Osteocyte (in vitro differentiated cells): ENCODE measurements around the gene SLC16A10. TPM values are rescaled to one million over a fixed set of nuclear protein-coding genes. Genes with fewer than 3 reads are reported as not detected.

ENCODE experiments used
- DNase-seq: peaks from one replicate; pipeline ENCODE4 v3.0.0; 2021; ENCODE audit warnings: mixed read lengths; ENCODE audit not compliant: unreplicated experiment; ENCODE audit errors: extremely low spot score
- H3K27ac Mint-ChIP-seq: one replicate; pipeline ENCODE4 v1.8.0; 2021; ENCODE audit warnings: mild to moderate bottlenecking, mixed read lengths; ENCODE audit not compliant: unreplicated experiment
- H3K27me3 Mint-ChIP-seq: one replicate; pipeline ENCODE4 v1.8.0; 2021; ENCODE audit warnings: mixed read lengths; ENCODE audit not compliant: unreplicated experiment
- H3K36me3 Mint-ChIP-seq: one replicate; pipeline ENCODE4 v1.8.0; 2021; ENCODE audit warnings: mixed read lengths; ENCODE audit not compliant: unreplicated experiment
- H3K4me1 Mint-ChIP-seq: one replicate; pipeline ENCODE4 v1.8.0; 2021; ENCODE audit warnings: mixed read lengths; ENCODE audit not compliant: unreplicated experiment
- H3K4me3 Mint-ChIP-seq: one replicate; pipeline ENCODE4 v1.8.0; 2021; ENCODE audit warnings: mild to moderate bottlenecking, moderate library complexity, mixed read lengths; ENCODE audit not compliant: unreplicated experiment
- H3K9me3 Mint-ChIP-seq: one replicate; pipeline ENCODE4 v1.8.0; 2021; ENCODE audit warnings: mixed read lengths; ENCODE audit not compliant: unreplicated experiment
- CTCF ChIP-seq: fragments of 200-600 bp; sonication (generic); IDR thresholded peaks from 2 replicates; pipeline ENCODE4 v1.5.0; 2021; ENCODE audit warnings: antibody characterized with exemption, mild to moderate bottlenecking, moderate library complexity
- long read RNA-seq: library from polyadenylated mRNA; unstranded; transcript quantifications from one replicate; pipeline ENCODE4 v2.0.0, GENCODE V29; 2021
- total RNA-seq: library from RNA; stranded (reverse); gene quantifications from 2 replicates; pipeline ENCODE4 v1.2.1, GENCODE V29; 2021

The SLC16A10 gene
- not detected in 2 replicates for total RNA-seq
- long read RNA-seq, result 0 reads

GRCh38 chr6:111087106-111087835 lies at the start of gene SLC16A10:
Gene SLC16A10, plus strand, starts transcription at chr6:111087503. Its CDS starts 250 bp downstream, at chr6:111087753.
- H3K4me3 Mint-ChIP-seq, result peak within 1 kb of the TSS; percentile 68
- no peak within 1 kb of the TSS for H3K27ac Mint-ChIP-seq
- peaks cover 70% of the 10 kb centered on the region for H3K27me3 Mint-ChIP-seq
- no peak for TF ChIP-seq CTCF
- no peaks in the 10 kb centered on the region for H3K36me3 Mint-ChIP-seq
- H3K4me1 Mint-ChIP-seq, result peaks cover 12% of the 10 kb centered on the region
- H3K9me3 Mint-ChIP-seq, result no peaks in the 10 kb centered on the region
- no peak for DNase-seq

GRCh38 chr6:111038534-111039252 lies 48.6 kb upstream of the SLC16A10 start:
- no peak for TF ChIP-seq CTCF
- H3K9me3 Mint-ChIP-seq, result no peaks in the 10 kb centered on the region
- no peaks in the 10 kb centered on the region for H3K36me3 Mint-ChIP-seq
- no peak for DNase-seq
- H3K27me3 Mint-ChIP-seq, result peaks cover 5% of the 10 kb centered on the region
- H3K4me3 Mint-ChIP-seq, result no peak overlapping the region
- H3K27ac Mint-ChIP-seq, result no peak overlapping the region
- no peaks in the 10 kb centered on the region for H3K4me1 Mint-ChIP-seq

- DNase-seq, result no peak
- Mint-ChIP-seq H3K27me3 (peaks cover 21% of the 10 kb centered on the region), H3K36me3 (no peaks in the 10 kb centered on the region), H3K4me1 (no peaks in the 10 kb centered on the region), H3K4me3 (no peak overlapping the region), H3K27ac (no peak overlapping the region), H3K9me3 (no peaks in the 10 kb centered on the region)
- no peak for TF ChIP-seq CTCF
Observed at GRCh38 chr6:111041917-111042316, 45.4 kb upstream of the SLC16A10 start.

GRCh38 chr6:111047244-111047643 lies 40.1 kb upstream of the SLC16A10 start:
- Mint-ChIP-seq H3K4me3 (no peak overlapping the region), H3K27ac (no peak overlapping the region), H3K9me3 (no peaks in the 10 kb centered on the region), H3K27me3 (peaks cover 21% of the 10 kb centered on the region), H3K4me1 (peaks cover 2% of the 10 kb centered on the region), H3K36me3 (no peaks in the 10 kb centered on the region)
- peak; percentile 76 for DNase-seq
- no peak for TF ChIP-seq CTCF
